GM12892 (cell line): Measurements from ENCODE around the gene OSBP2.

Experiments
- POLR2A ChIP-seq: IDR thresholded peaks from 2 replicates; pipeline ENCODE4 v1.6.1; 2011; ENCODE audit warnings: low read depth, low read length, control low read depth
- POLR2AphosphoS5 ChIP-seq: IDR thresholded peaks from 2 replicates; pipeline ENCODE4 v1.6.1; 2011; ENCODE audit warnings: low read depth, low read length, control low read depth
- TAF1 ChIP-seq: IDR thresholded peaks from 2 replicates; pipeline ENCODE4 v1.6.1; 2011; ENCODE audit warnings: low read depth, mild to moderate bottlenecking, control low read depth, low read length, borderline replicate concordance

GRCh38 chr22:30873086-30873650 is 178.5 kb downstream of the OSBP2 start:
- TF ChIP-seq POLR2AphosphoS5: no peak
- no peak for TF ChIP-seq POLR2A
- TF ChIP-seq TAF1: no peak
